CD4-positive, alpha-beta T cell treated with Interleukin-21 for 1 hour (primary cell): Measurements from ENCODE around the gene SELENOV.

ENCODE experiments used
- DNase-seq: peaks from one replicate; pipeline ENCODE4 v3.0.0-alpha.2; 2020

SELENOV gene

DNA sequence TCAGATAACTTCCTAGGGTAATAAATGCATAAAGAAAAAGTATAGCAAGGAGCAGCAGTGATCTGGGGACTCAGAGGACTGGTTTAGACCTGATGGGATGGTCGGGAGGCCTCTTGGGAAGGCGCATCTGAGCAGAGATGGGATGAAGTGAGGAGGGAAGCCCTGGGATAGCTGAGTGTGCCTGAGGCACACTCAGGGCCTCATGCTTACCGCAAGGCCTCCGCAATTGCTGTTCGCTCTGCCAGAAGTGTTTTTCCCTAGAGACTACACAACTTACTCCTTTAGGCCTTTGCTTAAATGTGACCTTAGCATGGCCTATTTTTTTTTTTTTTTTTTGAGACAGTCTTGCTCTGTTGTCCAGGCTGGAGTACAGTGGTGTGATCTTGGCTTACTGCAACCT, 20.3 kb upstream of the SELENOV start:
- no peak for DNase-seq

GRCh38 chr19:39496063-39496462, 18.9 kb upstream of the SELENOV start:
- DNase-seq, result no peak

DNA sequence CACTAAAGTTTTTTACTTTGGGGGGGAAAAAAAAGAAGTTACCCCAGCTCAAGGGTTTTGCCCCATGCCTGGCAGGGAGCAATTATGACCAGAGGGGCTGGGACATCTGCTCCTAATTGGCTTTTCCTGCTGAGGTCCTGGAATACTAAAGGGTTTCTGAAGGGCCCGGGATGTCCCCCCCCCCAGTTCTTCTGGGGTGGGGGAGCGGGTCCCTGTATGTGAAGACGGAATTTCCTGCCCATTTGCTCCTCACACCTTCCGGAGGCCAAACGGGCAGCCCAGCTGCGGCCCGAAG, 17.3 kb upstream of the SELENOV start:
- DNase-seq, result no peak

GRCh38 chr19:39497996-39498797, 16.7 kb upstream of the SELENOV start:
- DNase-seq, result no peak

- DNase-seq, result no peak
These were observed 15.9 kb upstream of the SELENOV start, which contains the start of gene DLL3 for GRCh38 chr19:39498798-39499642. DLL3 (plus strand) TSS chr19:39498947; CDS start chr19:39498975, 28 bp downstream.

GRCh38 chr19:39499932-39500331, 15.0 kb upstream of the SELENOV start:
- no peak for DNase-seq

- no peak for DNase-seq
These were observed 14.4 kb upstream of the SELENOV start for GRCh38 chr19:39500543-39500942.

- DNase-seq, result no peak
These were observed 13.6 kb upstream of the SELENOV start for GRCh38 chr19:39501340-39501739.

DNA sequence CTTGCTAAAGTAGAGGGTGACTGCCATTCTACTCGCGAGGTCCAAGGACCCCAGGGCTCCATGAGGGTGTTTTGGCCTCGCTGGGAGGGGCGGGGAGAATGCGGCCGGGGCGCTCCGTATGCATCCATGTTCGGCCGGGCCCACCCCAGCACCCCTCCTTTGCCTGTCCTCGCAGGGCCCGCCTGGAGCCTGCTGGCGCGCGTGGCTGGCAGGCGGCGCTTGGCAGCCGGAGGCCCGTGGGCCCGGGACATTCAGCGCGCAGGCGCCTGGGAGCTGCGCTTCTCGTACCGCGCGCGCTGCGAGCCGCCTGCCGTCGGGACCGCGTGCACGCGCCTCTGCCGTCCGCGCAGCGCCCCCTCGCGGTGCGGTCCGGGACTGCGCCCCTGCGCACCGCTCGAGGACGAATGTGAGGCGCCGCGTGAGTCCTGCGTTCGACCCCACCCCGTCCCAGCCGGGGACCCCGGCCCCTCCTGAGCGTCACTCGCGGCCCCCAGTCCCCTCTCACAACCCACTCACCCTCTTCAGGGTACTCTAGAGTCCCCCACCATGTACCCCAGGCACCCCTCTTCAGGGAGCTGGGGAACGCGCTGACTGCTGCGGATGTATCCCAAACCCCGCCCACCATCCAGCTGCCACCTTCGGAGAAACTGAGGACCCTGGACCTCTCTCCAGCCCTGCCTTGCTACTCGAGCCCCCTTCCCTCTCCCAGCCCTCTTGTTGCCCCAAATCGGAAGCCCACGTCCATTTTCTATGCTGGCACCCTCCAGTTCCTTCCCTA, 12.1 kb upstream of the SELENOV start:
- DNase-seq, result peak; percentile 79

- no peak for DNase-seq
These were observed 8.4 kb upstream of the SELENOV start for GRCh38 chr19:39506598-39506943.

GRCh38 chr19:39506944-39507714, 7.8 kb upstream of the SELENOV start:
- DNase-seq, result peak; percentile 59

GRCh38 chr19:39507715-39508364, 7.1 kb upstream of the SELENOV start:
- no peak for DNase-seq

DNA sequence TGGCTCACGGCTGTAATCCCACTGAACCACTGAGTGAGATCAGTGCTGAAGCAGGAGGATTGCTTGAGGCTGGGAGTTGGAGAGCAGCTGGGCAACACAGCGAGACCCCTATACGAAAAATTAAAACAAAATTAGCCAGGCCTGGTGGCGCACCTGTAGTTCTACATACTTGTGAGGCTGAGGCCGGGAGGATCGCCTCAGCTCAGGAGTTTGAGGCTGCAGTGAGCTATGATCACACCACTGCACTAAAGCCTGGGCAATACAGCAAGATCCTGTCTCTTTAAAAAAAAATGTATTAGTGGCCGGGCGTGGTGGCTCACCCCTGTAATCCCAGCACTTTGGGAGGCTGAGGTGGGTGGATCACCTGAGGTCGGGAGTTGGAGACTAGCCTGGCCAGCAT, 6.3 kb upstream of the SELENOV start:
- DNase-seq, result no peak

DNA sequence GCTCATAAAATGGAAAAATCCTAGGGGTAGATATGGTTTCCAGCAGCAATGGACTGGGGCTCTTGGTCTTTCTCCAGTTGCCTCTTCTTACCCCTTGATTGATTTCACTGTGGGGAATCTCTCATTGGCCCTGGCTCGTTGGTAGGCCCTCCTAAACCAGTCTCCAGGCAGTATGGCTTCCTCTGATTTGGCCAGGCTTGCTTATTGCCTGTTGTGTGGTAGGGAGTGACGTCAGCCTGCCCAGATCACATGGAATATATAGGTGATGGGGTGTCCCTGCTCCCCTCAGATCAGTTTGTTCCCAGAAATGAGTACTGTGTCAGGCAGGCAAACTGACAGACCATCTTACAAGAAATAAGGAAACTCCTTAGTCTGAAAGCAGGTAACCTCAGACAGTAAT, 5.7 kb upstream of the SELENOV start:
- no peak for DNase-seq

DNA sequence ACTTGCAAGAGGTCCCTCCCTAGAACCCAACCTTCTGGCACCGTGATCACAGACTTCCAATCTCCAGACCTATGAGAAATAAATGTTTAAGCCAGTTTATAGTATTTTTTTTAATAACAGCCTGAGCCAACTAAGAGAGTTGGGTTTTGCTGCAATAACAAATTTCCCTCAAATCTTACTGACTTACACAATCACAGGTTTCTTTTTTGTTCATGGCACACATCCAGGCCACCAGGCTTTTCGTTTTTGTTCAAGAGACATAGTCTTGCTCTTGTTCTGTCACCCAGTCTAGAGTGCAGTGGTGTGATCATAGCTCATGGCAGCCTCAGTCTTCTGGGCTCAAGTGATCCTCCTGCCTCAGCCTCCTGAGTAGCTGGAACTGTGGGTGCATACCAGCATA, 2.0 kb upstream of the SELENOV start:
- DNase-seq, result no peak

GRCh38 chr19:39515551-39516191, 732 bp downstream of the SELENOV start:
- no peak for DNase-seq

DNA sequence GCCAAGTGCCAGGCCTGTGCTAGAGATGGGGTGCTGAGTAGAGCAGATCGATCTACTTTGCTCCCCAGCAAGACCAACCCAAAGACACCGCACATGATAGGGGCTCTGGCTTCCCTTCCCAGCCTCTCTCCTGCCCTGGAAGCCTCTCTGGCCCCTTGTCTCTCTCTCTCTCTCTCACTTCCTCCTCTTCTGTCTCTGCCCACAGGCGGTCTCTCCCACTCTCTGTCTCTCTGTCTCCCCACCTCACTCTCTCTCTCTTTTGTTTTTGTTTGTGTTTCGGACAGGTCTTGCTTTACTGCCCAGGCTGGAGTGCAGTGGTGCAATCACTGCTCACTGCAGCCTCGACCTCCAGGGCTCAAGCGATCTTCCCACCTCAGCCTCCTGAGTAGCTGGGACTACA, 1.3 kb downstream of the SELENOV start:
- no peak for DNase-seq

DNA sequence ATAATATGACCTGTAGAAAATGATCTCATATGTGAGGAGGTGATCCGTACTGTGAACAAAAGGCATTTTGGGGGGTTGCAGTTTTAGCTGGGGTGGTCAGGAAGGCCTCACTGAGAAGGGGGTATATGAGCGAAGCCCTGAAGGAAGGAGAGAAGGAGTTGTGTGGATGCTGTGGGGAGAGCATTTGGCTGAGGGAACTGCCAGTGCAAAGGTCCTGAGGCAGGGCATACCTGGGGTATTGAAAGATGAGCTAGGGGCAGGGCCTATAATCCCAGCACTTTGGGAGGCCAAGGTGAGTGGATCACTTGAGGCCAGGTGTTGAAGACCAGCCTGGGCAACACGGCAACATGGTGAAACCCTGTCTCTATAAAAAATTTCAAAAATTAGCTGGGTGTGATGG, 2.5 kb downstream of the SELENOV start:
- no peak for DNase-seq

DNA sequence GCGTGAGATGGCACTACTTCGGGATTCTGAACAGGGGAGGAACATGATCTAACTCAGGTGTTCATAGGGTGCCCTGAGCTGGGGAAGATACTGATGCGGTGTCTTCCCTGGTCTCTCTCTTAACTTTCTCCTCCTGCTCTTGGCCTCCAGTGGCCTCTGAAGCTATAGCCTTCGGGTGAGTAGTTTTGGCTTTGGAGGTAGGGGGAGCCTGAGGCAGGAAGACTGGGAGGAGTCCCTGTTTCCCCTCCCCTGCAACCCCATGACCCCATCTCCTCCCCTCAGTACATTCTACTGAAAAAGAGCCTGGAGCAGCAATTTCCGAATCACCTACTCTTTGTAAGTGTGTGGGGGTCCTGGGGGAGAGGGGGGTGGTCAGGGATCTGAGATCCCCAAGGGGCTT, 3.5 kb downstream of the SELENOV start:
- DNase-seq, result no peak

- no peak for DNase-seq
These were observed 4.0 kb downstream of the SELENOV start for GRCh38 chr19:39518975-39519374.

GRCh38 chr19:39520541-39521484, 5.9 kb downstream of the SELENOV start:
- DNase-seq, result no peak
